OCI-LY3 (cell line): ENCODE results near the gene ERMAP.

ENCODE experiments used
- CTCF ChIP-seq: fragments of 200-600, 300-600 bp; sonication (generic); IDR thresholded peaks from 2 replicates; pipeline ENCODE4 v1.5.1; 2014; ENCODE audit warnings: antibody characterized with exemption, low read length, low read depth
- EZH2phosphoT487 ChIP-seq: fragments of 200-600 bp; shearing (Covaris generic); IDR thresholded peaks from 2 replicates; pipeline ENCODE4 v1.6.1; 2018; ENCODE audit warnings: antibody characterized with exemption, mixed run types, low read depth

GRCh38 chr1:42886046-42886739 lies 69.3 kb downstream of the ERMAP start:
- TF ChIP-seq CTCF (no peak), EZH2phosphoT487 (no peak)
